ENCODE measurements around the gene INPP5A.

GRCh38 chr10:132726951-132727350 is 189.4 kb downstream of the INPP5A start:
- no peak for TF ChIP-seq POLR2A (IDR thresholded peaks at IDR 0.05)
- no peak for TF ChIP-seq CTCF (IDR thresholded peaks at IDR 0.05)

All from transverse colon (tissue), 3 donors.